Activated naive CD4-positive, alpha-beta T cell treated with anti-CD3 and anti-CD28 coated beads, Interleukin-2, amount 50 U/mL, for 24 hours (primary cell): Measurements from ENCODE around the gene RAPGEF3.
A peak's percentile ranks its signal among the peaks of the same experiment; 100 is the strongest.

Source experiments
- H3K27ac Mint-ChIP-seq: one replicate; pipeline ENCODE4 v1.8.0; 2021; ENCODE audit warnings: mild to moderate bottlenecking, mixed read lengths
- H3K27me3 Mint-ChIP-seq: one replicate; pipeline ENCODE4 v1.8.0; 2021; ENCODE audit warnings: mixed read lengths
- H3K36me3 Mint-ChIP-seq: one replicate; pipeline ENCODE4 v1.8.0; 2021; ENCODE audit warnings: mixed read lengths
- H3K4me1 Mint-ChIP-seq: one replicate; pipeline ENCODE4 v1.8.0; 2021; ENCODE audit warnings: mixed read lengths
- H3K4me3 Mint-ChIP-seq: one replicate; pipeline ENCODE4 v1.8.0; 2021; ENCODE audit warnings: mild to moderate bottlenecking, mixed read lengths
- H3K9me3 Mint-ChIP-seq: one replicate; pipeline ENCODE4 v1.8.0; 2021; ENCODE audit warnings: mixed read lengths

Gene RAPGEF3

GRCh38 chr12:47795121-47795813 is 36.6 kb upstream of the RAPGEF3 start:
- no peak overlapping the region for H3K27ac Mint-ChIP-seq
- H3K9me3 Mint-ChIP-seq, result no peaks in the 10 kb centered on the region
- peaks cover 19% of the 10 kb centered on the region for H3K4me1 Mint-ChIP-seq
- H3K27me3 Mint-ChIP-seq, result no peaks in the 10 kb centered on the region
- peaks cover 5% of the 10 kb centered on the region for H3K36me3 Mint-ChIP-seq
- H3K4me3 Mint-ChIP-seq, result no peak overlapping the region

- H3K4me3 Mint-ChIP-seq, result no peak overlapping the region
These were observed 36.0 kb upstream of the RAPGEF3 start for GRCh38 chr12:47794679-47795078.

GRCh38 chr12:47793015-47793681 is 34.5 kb upstream of the RAPGEF3 start:
- H3K36me3 Mint-ChIP-seq, result peaks cover 9% of the 10 kb centered on the region
- no peaks in the 10 kb centered on the region for H3K27me3 Mint-ChIP-seq
- peaks cover 6% of the 10 kb centered on the region for H3K4me1 Mint-ChIP-seq
- H3K27ac Mint-ChIP-seq, result peak overlapping the region; percentile 55
- no peak overlapping the region for H3K4me3 Mint-ChIP-seq
- no peaks in the 10 kb centered on the region for H3K9me3 Mint-ChIP-seq

More at GRCh38 chr12:47794679-47795078, 36.0 kb upstream of the RAPGEF3 start:
- Mint-ChIP-seq H3K27ac (no peak overlapping the region), H3K36me3 (peaks cover 5% of the 10 kb centered on the region), H3K9me3 (no peaks in the 10 kb centered on the region), H3K27me3 (no peaks in the 10 kb centered on the region), H3K4me1 (peaks cover 14% of the 10 kb centered on the region)

GRCh38 chr12:47791874-47792273 is 33.2 kb upstream of the RAPGEF3 start:
- Mint-ChIP-seq H3K27ac (peak overlapping the region; percentile 68), H3K27me3 (no peaks in the 10 kb centered on the region), H3K4me1 (no peaks in the 10 kb centered on the region), H3K36me3 (peaks cover 12% of the 10 kb centered on the region), H3K9me3 (no peaks in the 10 kb centered on the region), H3K4me3 (no peak overlapping the region)

- Mint-ChIP-seq H3K4me1 (peaks cover 2% of the 10 kb centered on the region), H3K36me3 (peaks cover 12% of the 10 kb centered on the region), H3K4me3 (no peak overlapping the region), H3K27ac (no peak overlapping the region), H3K27me3 (no peaks in the 10 kb centered on the region), H3K9me3 (no peaks in the 10 kb centered on the region)
These were observed 32.7 kb upstream of the RAPGEF3 start for GRCh38 chr12:47791351-47791746.

- Mint-ChIP-seq H3K27me3 (no peaks in the 10 kb centered on the region), H3K27ac (no peak overlapping the region), H3K36me3 (peaks cover 12% of the 10 kb centered on the region), H3K4me3 (no peak overlapping the region), H3K9me3 (no peaks in the 10 kb centered on the region), H3K4me1 (peaks cover 8% of the 10 kb centered on the region)
These were observed 32.1 kb upstream of the RAPGEF3 start for GRCh38 chr12:47790676-47791350.

- Mint-ChIP-seq H3K4me1 (peaks cover 10% of the 10 kb centered on the region), H3K27me3 (no peaks in the 10 kb centered on the region), H3K4me3 (no peak overlapping the region), H3K36me3 (peaks cover 12% of the 10 kb centered on the region), H3K9me3 (no peaks in the 10 kb centered on the region), H3K27ac (peak overlapping the region; percentile 62)
These were observed 31.2 kb upstream of the RAPGEF3 start for GRCh38 chr12:47789712-47790489.

- H3K27me3 Mint-ChIP-seq, result no peaks in the 10 kb centered on the region
- H3K4me3 Mint-ChIP-seq, result no peak overlapping the region
- H3K4me1 Mint-ChIP-seq, result peaks cover 10% of the 10 kb centered on the region
- H3K9me3 Mint-ChIP-seq, result no peaks in the 10 kb centered on the region
- peaks cover 12% of the 10 kb centered on the region for H3K36me3 Mint-ChIP-seq
- H3K27ac Mint-ChIP-seq, result no peak overlapping the region
These were observed 30.5 kb upstream of the RAPGEF3 start for GRCh38 chr12:47789141-47789540.

- Mint-ChIP-seq H3K36me3 (peaks cover 10% of the 10 kb centered on the region), H3K4me3 (no peak overlapping the region), H3K27me3 (no peaks in the 10 kb centered on the region), H3K4me1 (peaks cover 12% of the 10 kb centered on the region), H3K27ac (peak overlapping the region; percentile 89), H3K9me3 (no peaks in the 10 kb centered on the region)
These were observed 29.1 kb upstream of the RAPGEF3 start for GRCh38 chr12:47787596-47788319.

- Mint-ChIP-seq H3K4me1 (peaks cover 14% of the 10 kb centered on the region), H3K9me3 (no peaks in the 10 kb centered on the region), H3K27ac (no peak overlapping the region), H3K27me3 (no peaks in the 10 kb centered on the region), H3K4me3 (no peak overlapping the region), H3K36me3 (peaks cover 10% of the 10 kb centered on the region)
These were observed 28.1 kb upstream of the RAPGEF3 start for GRCh38 chr12:47786662-47787280.

GRCh38 chr12:47785887-47786661 is 27.4 kb upstream of the RAPGEF3 start:
- no peak overlapping the region for H3K4me3 Mint-ChIP-seq
- peaks cover 10% of the 10 kb centered on the region for H3K36me3 Mint-ChIP-seq
- H3K9me3 Mint-ChIP-seq, result no peaks in the 10 kb centered on the region
- H3K4me1 Mint-ChIP-seq, result peaks cover 14% of the 10 kb centered on the region
- H3K27ac Mint-ChIP-seq, result peak overlapping the region; percentile 84
- no peaks in the 10 kb centered on the region for H3K27me3 Mint-ChIP-seq

GRCh38 chr12:47785036-47785886 is 26.6 kb upstream of the RAPGEF3 start:
- Mint-ChIP-seq H3K27ac (peak overlapping the region; percentile 84), H3K36me3 (peaks cover 9% of the 10 kb centered on the region), H3K9me3 (no peaks in the 10 kb centered on the region), H3K4me1 (peaks cover 14% of the 10 kb centered on the region), H3K27me3 (no peaks in the 10 kb centered on the region), H3K4me3 (no peak overlapping the region)
